Measurements from ENCODE around the gene PRKCH.

DNA sequence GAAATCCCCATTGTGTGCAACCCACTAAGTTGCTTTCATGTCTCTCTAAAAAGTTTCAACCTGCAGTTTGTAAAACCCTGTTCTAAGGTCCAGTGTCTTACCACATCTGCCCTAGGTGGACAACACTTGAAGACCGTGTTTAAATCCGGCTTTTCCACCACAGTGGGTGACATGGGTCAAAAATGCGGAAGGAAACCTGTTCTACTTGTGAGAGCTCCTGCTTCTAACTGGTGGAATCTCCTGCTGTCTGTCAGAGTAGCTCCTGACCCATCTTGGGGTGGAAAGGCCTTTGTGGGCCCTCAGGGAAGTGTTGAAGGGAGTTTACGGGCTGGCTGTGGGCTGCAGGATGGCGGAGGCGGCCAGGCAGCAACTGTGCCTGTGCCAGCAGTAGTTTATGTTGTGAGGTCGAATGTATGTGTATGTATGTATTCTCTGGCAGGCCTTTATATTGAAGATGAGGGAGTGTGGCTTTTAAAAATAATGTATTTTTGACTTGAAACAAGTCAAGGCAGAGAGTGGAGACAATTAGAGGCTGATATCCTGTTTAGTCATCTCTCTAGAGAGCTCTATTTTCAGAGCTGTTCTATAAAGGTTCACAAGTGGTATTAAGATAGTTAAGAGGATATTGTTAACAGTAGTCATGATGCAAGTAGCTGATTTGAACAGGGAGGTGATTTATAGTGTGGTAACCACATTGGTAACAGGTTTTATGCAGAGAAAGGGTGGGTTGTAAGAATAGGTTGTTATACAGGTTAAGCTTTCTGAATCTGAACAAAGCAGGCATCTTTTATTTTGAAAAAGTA, 67.0 kb downstream of the PRKCH start:
- peak; percentile 67; the same call in 1 of the 2 replicates for TF ChIP-seq CHD2 (IDR thresholded peaks at IDR 0.05; ENCODE audit: borderline replicate concordance, low read depth, low read length)
- TF ChIP-seq HDAC2 (IDR thresholded peaks at IDR 0.05): no peak

All from GM12878 (cell line).